Hematopoietic multipotent progenitor cell (in vitro differentiated cells): ENCODE results near the gene DNAJC1. TPM values are rescaled to one million over a fixed set of nuclear protein-coding genes. Genes with fewer than 3 reads are reported as not detected.
"Not testable (repeated sequence)": the region's sequence is repeated elsewhere in the genome, so short reads cannot be mapped to it uniquely, and the experiment has no call there.

Experiments used
- DNase-seq, 3 donors: peaks; one replicate each; pipeline ENCODE4 v3.0.0-alpha.2; 2011 to 2015; ENCODE audit warnings: low read depth in 2 of 3, low spot score in 2 of 3
- total RNA-seq: library from RNA; depleted of rRNA; stranded (reverse); fragments of >200 nt; gene quantifications from one replicate; pipeline ENCODE4 v1.2.3, GENCODE V29; 2012

Gene DNAJC1
- total RNA-seq, 1 donor = 133 TPM

DNA sequence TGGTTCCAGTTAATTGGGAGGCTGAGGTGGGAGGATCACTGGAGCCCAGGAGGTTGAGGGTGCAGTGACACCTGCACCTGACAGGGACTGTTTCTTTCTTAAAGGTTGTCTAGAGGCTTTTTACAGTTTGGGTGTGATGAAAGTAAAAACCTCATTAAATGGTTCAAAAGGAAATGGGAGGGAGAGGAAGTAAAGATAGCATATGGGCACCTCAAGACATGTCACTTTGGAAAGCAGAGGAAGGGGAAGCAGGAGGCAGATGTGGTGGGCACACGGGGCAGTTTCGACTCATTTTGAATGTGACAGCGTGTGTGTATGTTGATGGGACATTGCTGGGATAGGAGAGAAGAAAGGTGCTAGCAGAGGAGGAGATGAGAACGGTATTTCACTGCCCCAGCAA, 266.4 kb downstream of the DNAJC1 start:
- DNase-seq = peak in 2 of 3 donors; percentile 6 to 47

DNA sequence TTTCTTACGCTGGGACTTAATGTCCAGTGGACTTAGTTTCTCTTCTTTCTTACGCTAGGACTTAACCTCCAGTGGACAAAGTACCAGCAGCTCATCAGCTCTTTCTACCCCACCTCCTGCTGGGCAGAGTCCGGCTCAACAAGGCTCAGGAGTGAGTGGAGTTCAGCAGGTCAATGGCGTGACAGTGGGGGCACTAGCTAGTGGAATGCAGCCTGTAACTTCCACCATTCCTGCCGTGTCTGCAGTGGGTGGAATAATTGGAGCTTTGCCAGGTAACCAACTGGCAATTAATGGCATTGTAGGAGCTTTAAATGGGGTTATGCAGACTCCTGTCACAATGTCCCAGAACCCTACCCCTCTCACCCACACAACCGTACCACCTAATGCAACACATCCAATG, 269.8 kb downstream of the DNAJC1 start:
- DNase-seq = no peak

DNA sequence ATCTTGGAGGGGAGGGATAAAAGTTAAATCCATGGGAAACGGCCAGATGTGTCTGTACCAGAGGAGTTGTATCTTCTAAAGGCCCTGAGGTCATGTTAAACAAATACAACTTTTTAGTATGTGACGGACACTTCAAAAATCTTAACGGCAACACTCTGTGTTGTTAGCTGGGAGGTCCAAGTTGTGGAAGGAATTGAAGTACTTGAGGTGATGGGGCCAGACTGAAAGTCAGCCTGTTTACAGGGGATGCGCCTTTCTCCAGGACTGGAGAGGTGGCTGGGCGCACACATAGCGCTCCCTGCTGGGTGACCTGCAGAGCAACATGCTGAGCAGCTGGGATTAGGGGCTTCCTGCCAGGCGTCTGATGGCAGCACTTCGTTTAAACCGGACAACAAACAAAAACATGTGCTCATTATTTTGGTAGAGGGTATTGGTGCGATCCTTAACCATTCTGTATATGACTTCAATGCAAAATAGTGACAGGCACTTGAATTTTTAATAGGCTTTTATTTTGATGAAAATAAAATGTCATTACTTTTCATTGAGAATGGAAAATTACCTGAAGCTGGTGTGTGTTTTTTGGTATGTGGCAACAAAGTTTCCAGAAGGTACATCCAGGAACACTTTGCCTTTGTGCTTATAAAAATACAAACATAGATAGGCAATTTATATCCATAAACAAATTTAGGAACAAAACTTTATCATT, 271.3 kb downstream of the DNAJC1 start:
- DNase-seq = peak in 2 of 3 donors; percentile 64 to 78

DNA sequence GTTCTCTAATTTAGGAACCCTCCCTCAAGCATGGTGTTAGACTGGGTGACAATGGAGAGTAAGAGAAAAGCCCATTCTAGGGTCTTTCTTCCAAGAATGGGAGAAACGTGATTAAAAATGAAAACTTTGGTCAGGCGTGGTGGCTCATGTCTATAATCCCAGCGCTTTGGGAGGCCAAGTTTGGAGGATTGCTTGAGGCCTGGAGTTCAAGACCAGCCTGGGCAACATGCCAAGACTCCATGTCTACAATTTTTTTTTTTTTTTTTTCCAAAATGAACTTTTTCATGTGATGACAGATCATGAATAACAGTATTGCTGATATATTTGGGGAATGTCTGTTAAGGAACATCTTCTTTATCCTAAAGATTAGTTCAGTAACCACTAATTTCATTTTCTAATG, 274.9 kb downstream of the DNAJC1 start:
- no peak for DNase-seq

DNA sequence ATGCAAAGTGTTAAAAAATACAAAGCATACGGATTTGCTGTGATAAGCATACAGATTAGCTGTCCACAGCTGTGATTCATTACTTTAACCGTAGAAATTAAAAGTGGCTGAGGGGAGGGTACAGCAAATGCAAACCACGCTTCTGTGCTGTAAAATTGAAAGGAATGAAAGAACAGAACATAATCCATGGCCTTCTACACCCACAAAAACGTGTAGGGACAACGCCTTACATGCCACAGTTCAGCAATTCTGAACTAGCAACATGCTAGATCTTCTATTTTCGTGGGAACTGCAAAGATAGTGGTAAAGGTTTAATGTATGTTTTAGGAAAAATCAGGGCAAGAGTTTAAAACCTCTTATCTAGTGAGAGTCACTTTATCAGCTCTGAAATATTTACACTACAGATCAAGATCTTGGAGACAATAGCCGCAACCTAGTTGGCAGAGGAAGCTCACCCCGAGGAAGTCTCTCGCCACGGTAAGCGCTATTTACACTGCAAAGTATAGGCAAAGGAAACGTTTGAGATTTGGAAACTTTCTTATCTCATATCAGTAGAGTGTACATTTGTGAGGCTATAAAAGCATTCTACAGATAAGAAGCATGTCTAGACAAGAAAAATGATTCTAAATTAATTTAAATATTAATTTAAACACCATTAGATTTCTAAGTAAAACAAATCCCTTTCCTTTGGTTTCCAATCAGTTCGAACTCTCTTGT, 275.9 kb downstream of the DNAJC1 start:
- DNase-seq = no peak

DNA sequence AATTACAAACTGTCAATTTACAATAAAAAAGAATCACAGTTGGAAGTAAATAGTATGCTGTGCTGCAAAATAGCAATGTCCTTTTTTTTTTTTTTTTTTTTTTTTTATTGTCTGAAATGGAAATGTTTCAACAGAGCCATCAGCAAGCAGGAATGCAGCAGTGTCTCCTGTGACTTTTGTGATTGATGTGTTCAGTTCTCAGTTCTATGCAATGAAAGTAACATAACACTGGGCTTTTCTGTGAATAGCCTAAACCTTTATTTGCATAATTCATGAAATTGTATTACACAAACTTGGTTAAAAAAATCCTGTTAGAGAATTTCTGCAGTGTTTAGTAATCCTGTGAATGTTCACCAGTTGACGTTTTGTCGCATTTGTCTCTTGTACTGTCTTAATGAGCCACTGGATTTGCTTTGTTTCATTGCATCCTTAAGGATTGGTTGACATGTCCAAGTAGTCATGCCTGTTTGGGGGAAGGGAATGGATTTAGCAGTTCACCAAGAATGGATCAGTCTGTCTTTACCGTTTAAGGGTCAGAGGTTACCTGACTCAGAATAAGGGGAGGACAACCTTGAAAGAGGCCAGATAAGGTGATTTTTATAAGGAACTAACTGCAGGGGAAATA, 276.8 kb downstream of the DNAJC1 start:
- DNase-seq = no peak

DNA sequence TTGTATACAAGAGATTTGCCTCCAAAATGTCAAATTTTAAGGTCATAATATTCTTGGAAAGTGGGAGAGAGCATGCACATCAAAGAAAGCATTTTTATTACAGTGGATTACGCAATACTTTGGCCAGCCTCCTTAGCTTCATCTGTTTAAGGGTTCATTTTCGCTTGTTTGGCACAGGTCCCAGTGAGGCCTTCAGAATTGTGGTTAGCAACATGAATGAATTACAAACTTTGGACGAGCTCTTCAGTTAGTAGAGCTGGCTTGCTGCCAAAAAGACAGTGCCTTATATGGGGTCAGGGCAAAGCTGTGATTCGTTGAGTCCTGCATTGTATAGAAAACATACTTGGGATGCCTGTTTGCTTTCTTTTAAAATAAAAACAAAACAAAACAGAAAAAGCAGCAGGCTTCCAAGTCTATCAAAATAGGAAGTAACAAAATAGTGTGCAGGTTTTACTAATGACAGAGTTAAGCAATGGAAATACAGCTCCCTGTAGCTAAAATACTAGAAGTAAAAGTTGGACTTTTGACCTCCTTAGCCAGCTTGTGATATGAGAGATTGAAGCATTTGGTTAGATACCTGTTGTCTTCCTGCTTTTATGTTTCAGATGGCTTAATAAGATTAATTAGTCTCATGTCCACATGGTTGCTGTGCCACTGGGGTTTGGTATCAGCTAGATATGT, 278.7 kb downstream of the DNAJC1 start:
- DNase-seq = peak in 2 of 3 donors; percentile 84 to 95

DNA sequence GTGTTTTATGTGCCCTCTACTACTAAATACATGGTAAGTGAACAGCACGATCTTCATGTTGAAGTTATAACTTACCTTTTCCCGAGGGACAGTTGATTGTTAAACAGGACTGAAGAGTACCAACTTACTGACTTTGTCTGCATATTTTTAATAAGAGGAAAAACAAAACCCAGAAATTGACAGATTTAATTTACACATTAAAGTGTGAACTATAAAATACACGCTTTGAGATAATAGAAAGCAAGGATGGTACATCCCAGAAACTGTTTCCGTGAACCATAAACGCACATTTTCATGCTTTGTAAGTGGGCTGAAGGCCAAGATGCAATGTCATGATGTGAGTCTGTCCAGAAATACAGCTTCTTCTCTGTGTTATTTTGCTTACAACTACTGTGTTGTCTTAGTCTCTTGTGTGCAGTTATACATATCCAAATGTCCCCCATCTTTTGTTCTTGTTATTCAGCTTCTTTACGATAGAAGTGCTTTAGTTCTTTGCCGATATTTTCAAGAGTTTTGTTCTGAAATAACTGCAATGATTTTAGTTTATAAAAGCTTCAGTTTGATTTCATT, 279.4 kb downstream of the DNAJC1 start:
- no peak for DNase-seq

DNA sequence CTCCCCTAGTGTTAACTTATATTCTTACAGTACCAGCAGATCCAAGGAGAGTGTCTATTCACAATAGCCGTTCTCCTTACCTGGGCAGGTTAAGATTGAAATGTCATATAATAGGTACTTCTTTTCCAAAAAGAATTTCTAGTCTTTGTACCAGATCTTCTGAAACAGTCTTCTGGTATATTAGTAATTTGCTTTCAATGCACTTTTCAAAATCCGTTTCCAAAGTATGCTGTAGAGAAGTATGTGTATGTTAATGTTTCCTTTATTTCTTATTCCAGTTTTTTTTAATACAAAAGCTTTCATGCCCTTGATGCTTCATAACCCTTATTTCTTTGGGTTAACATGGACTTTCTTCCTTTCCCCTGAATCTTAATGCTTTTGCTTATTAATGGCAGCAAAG, 281.3 kb downstream of the DNAJC1 start:
- DNase-seq = no peak

DNA sequence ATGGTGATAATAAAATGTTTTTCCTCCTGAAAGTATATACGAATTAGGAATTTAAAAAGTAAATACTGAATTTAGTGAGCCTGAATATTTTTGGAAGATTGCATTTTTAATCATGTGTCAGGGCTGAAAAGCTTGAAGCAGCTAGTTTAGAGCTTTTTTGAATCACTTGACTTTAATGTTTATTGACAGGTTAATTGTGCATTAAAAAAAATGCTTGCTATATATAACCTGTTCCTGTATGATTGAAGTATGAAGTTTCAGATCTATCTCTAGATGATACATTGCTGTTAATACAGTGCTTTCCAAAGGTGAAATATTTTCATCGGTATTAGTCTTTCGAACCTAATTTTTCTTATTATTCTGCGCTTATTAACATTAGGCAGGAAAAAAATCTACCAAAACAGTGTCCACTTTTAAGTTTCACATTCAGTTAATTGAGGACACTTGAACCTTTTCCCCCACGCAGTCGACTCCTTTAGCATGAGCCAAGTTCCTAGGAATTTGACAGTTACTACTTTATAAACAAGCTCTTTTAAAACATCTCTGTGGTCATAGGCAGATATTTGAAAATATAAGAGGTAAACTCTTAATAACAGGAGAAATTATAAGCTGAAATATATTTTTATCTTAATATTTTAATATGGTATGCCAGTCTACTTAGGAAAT, 282.4 kb downstream of the DNAJC1 start:
- no peak for DNase-seq

DNA sequence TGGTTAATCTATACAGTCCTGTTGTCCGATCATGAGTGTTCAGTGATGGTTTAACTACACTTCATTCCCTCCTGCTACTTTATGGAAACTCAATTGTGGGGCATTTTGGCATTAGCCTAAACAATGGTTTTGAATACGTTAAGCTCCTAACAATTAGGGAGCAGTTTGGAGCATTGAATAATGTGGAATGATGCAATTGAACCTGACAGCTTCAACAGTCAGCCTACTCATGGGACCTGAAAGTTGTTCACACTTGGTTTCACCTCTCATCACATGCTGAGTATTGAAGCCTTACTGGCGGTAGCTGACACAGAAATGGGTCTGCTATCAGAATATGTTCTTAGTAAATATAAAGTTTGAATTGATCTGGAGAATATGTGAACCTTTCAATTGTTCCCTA, 283.4 kb downstream of the DNAJC1 start:
- no peak for DNase-seq

DNA sequence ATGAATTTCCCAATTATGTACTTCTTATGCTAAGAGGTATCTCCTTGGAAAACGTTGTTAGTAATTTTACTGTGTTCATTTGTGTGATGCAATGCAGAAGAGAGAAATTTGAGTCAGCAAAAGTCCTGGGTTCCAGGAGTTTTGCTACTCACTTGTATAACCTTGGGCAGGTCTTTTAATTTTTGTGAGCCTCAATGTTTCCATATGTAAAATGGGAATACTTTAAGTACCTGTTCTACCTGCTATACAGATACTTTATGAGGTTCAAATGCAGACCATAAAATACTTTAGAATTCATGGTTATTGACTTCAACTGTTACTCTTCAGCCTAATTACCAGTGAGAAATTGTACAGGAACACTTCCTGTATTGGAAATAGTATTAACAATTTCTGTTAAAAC, 284.0 kb downstream of the DNAJC1 start:
- no peak for DNase-seq

DNA sequence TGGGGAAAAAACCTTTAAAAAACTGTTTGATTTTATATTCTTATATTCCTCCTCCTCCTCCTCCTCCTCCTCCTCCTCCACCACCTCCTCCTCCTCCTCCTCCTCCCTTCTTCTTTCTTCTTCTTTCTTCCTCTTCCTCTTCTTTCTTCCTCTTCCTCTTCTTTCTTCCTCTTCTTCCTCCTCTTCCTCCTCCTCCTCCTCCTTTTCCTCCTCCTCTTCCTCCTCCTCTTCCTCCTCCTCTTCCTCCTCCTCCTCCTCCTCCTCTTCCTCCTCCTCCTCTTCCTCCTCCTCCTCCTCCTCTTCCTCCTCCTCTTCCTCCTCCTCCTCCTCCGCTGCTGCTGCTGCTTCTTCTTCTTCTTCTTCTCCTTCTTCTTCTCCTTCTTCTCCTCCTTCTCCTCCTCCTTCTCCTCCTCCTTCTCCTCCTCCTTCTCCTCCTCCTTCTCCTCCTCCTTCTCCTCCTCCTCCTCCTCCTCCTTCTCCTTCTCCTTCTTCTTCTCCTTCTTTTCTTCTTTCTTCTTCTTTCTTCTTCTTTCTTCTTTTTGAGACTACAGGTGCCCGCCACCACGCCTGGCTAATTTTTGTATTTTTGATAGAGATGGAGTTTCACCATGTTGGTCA, 286.0 kb downstream of the DNAJC1 start:
- DNase-seq = not testable (repeated sequence)

DNA sequence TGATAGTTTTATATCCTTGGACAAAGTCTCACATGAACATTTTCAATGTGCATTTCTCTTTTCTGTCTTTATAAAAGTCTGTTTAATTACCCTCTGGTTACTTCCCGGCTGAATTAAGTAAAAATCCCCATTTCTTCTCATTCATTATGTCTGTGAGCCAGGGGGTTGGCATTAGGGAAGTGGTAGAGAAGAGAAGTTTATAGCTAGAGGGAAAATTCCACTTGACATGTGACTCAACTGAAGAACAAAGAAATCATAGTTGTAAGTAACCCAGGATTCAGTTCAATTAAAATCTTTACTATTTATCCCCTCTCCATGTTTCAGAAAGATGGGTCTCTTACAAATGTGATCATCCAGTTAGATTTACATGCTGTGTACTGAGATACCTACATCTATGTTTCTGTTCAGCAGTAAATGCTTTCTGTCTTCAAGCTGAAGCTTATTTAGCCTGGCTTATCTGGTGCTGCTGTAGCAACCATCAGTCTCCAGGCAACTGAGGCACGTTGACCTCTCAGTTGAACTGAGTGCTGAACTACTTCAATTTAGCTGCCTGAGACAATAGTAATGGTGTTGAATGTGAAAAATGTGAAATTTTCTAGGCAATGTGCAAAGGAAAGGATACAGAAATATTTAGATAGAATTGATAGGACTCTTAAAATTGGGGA, 287.9 kb downstream of the DNAJC1 start:
- no peak for DNase-seq

DNA sequence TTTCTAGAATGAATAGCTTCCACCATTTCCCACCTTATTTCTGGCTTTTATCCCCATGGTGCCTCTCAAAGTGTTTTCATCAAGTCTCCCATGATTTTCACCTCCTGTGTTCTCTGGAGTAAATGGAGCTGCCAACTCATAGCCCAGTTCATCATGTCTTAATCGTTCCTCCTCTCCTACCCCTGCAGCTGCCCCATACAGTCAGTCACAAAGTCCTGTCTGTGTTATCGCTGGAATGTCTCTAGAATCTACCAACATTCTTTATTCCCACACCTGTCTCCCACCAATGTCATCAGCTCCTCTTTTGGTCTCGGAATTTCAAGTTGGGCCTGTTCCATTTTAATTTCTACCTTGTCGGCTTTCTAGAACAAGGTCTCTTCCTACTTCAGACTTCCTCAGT, 290.6 kb downstream of the DNAJC1 start:
- no peak for DNase-seq

DNA sequence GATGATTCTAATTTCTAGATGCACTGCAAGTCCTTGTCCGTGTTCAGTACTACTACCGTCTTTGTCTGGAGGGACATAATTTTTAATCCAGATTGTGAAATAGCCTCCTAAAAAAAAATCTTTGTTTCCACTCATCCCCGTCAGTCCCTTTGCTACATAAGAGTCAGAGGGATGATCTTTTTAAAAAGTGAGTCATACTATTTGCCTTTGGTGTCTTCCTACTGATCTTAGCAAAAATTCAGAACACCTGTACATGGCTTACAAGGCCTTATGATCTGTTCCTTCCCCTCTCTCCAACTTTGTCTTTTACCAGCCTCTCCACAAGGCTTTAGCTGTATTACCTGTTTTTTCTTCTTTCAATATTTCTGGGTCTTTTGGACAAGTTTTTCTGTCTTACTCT, 296.0 kb downstream of the DNAJC1 start:
- no peak for DNase-seq
